ENCODE data around the gene NKD1.

The NKD1 gene

DNA sequence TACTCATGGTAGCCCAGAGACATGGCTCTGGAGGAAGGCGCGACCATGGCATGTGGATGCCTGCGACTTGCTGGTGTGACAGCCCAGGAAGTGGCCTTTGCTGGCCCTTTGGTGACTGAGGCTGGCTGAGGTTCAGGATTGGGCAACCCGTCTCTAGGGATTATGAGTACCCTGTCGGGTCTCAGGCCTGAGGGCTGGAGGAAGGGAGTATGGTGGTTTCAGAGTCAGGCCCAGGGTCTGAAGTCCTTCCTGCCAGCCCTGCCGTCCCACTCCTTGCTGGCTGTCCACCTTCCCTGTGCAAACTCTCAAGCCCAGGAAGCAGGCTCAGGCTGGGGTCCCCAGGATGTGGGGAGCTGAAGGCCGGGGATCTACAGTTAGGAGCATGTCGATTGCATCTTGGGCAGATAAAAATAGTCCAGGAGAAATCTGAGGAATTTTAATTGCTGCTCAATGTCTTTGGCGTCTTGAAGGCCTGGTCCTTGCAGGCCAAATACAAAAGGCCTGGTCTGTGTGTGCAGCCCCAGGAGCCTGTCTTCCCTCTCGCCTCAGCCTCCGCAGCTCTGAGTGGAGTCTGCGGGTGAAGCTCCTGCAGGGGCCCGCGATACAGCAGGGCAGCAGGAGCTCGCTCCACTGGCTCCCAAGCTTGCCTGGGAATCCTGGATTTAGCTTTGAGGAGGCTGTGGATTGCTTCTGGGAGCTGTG lies 52.5 kb downstream of the NKD1 start:
- no peak for DNase-seq
- Histone ChIP-seq H3K27me3 (no peaks in the 10 kb centered on the region), H3K4me1 (no peaks in the 10 kb centered on the region), H3K36me3 (no peaks in the 10 kb centered on the region), H3K9me3 (no peaks in the 10 kb centered on the region), H3K4me3 (ENCODE audit: low read depth, low read length) (no peak overlapping the region)
- TF ChIP-seq, protein P1, sequence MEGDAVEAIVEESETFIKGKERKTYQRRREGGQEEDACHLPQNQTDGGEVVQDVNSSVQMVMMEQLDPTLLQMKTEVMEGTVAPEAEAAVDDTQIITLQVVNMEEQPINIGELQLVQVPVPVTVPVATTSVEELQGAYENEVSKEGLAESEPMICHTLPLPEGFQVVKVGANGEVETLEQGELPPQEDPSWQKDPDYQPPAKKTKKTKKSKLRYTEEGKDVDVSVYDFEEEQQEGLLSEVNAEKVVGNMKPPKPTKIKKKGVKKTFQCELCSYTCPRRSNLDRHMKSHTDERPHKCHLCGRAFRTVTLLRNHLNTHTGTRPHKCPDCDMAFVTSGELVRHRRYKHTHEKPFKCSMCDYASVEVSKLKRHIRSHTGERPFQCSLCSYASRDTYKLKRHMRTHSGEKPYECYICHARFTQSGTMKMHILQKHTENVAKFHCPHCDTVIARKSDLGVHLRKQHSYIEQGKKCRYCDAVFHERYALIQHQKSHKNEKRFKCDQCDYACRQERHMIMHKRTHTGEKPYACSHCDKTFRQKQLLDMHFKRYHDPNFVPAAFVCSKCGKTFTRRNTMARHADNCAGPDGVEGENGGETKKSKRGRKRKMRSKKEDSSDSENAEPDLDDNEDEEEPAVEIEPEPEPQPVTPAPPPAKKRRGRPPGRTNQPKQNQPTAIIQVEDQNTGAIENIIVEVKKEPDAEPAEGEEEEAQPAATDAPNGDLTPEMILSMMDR (IDR thresholded peaks at IDR 0.05; ENCODE audit: low read depth, low read length), result no peak

DNA sequence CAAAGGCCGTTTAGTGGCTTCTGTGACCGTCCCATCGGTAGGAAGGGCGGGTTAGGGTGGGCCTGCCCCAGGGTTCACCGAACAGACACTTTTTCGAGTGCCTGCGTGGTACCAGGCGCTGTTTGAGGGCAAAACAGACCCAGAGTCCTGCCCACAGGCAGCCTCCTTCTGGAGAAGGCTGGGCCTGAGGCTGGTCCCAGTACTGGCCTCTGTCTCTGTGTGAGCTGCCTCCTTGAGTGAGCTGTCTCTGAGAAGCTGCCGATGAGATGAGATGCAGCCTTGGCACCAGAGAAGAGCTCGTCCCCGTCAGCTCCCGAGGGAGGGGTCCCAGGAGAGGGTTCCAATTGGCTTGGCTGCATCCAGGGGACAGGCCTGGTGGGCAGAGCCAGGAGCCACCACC lies 53.1 kb downstream of the NKD1 start:
- Histone ChIP-seq H3K9me3 (no peaks in the 10 kb centered on the region), H3K36me3 (no peaks in the 10 kb centered on the region), H3K27me3 (no peaks in the 10 kb centered on the region), H3K4me3 (ENCODE audit: low read depth, low read length) (no peak overlapping the region), H3K4me1 (no peaks in the 10 kb centered on the region)
- TF ChIP-seq, protein P1 (IDR thresholded peaks at IDR 0.05; ENCODE audit: low read depth, low read length), result no peak
- DNase-seq, result no peak

DNA sequence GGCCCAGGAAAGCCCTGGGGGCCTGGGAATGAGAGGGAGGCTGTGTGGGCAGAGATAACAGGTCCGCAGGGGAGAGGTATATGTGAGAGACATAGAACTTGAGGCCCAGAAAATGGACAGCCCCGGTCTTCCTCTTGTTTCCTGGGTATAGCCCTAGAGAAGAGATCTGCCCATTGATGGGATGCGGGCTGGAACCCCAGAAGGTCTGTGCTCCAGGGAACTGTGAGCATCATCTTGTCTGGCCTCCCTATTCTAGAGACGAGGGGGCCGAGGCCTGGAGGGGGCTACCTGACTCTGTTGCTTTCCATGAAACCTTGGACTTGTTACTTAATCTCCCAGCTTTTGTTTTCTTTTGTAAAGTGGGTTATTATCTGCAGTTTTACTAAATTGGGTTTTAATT lies 53.9 kb downstream of the NKD1 start:
- no peaks in the 10 kb centered on the region for H3K27me3 ChIP-seq
- no peaks in the 10 kb centered on the region for H3K36me3 ChIP-seq
- no peak overlapping the region for H3K4me3 ChIP-seq (ENCODE audit: low read depth, low read length)
- H3K9me3 ChIP-seq, result no peaks in the 10 kb centered on the region
- H3K4me1 ChIP-seq, result no peaks in the 10 kb centered on the region
- TF ChIP-seq, protein P1 (IDR thresholded peaks at IDR 0.05; ENCODE audit: low read depth, low read length), result no peak
- no peak for DNase-seq

DNA sequence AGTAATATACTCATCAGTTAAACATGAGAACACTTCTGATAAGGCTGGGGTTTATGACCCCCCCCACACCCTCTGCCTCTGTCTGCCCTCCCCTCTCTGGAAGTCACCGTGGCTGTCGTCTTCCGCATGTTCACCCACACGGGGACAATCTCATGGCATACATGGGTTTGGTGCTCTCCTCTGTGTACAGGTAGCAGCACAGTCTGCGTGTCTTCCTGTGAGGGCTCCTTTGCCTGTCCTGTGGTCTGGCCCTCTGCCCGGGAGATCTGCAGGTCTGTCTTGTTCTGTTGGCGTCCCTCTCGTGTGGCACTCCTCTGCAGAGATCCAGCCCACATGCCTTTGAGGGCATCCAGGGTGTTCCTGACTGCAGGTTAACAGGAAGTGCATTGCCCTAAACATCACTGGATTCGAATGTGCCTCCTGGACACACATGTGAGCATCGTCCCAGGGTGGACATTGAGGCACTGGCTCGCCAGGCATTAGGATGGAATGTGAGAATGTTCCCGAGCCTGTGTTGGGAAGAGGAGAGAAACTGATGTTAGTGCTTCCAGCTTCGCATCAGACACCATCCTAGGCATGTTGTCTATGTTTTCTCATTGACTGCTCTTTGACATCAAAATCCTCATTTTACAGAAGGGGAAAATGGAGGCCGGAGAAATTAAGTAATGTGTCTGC lies 54.5 kb downstream of the NKD1 start:
- H3K9me3 ChIP-seq, result no peaks in the 10 kb centered on the region
- H3K36me3 ChIP-seq, result no peaks in the 10 kb centered on the region
- H3K4me1 ChIP-seq, result no peaks in the 10 kb centered on the region
- TF ChIP-seq, protein P1 (IDR thresholded peaks at IDR 0.05; ENCODE audit: low read depth, low read length), result no peak
- no peak overlapping the region for H3K4me3 ChIP-seq (ENCODE audit: low read depth, low read length)
- H3K27me3 ChIP-seq, result no peaks in the 10 kb centered on the region
- DNase-seq, result no peak

DNA sequence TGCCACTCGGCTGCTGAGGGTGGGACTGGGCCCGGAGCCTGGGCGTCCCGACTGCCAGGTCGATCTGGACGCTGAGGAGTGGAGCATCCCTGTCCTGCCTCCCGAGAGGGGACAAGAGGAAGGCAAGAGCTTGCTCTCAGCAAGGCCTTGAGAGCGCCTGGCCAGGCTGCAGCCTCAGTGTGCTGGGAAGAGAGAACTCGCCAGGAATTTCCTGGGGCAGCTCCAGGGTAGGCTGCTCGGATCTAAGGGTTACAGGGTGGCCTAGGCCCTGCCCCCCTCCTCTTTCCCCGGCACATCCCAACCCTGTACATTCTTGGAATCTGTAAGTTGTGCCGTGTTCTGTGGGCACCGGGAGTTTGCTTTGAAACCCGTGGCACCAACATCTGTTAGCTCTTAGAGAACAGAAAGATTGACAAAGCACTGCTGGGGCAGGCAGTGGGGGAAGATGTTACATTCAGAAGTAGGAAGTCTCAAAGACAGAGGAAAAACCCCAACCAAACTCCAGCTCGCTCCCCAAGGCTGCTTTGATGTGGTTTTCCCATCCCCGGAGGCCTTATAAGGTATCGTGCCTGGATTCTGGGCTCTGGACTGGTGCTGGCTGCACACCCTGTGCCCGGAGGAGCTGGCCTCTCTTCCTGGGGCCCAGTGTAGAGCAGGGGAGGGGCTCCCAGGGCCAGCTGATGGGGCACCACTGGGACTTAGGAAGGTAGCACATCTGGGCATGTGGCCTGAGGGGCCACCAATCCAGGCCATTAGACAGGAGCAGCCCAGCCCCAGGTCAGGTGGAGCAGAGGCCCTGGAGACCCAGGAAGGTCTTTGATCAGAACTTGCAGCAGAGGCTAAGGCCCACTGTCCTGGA lies 55.2 kb downstream of the NKD1 start:
- no peaks in the 10 kb centered on the region for H3K4me1 ChIP-seq

More for the DNA sequence above, 55.2 kb downstream of the NKD1 start:
- Histone ChIP-seq H3K4me3 (ENCODE audit: low read depth, low read length) (no peak overlapping the region), H3K36me3 (no peaks in the 10 kb centered on the region), H3K27me3 (no peaks in the 10 kb centered on the region), H3K9me3 (no peaks in the 10 kb centered on the region)
- TF ChIP-seq, protein P1 (IDR thresholded peaks at IDR 0.05; ENCODE audit: low read depth, low read length), result no peak
- DNase-seq, result no peak

Data from BE2C (cell line).